ENCODE measurements around the gene CSH2. TPM values are rescaled to one million over a fixed set of nuclear protein-coding genes. Genes with fewer than 3 reads are reported as not detected.
"Not testable (repeated sequence)": the region's sequence is repeated elsewhere in the genome, so short reads cannot be mapped to it uniquely, and the experiment has no call there.

The CSH2 gene
- total RNA-seq, 2 donors from 2014 or later, result 3.6 to 4.0 TPM

GRCh38 chr17:63866625-63867024 lies 6.9 kb downstream of the CSH2 start:
- not testable (repeated sequence) for H3K27me3 Mint-ChIP-seq

DNA sequence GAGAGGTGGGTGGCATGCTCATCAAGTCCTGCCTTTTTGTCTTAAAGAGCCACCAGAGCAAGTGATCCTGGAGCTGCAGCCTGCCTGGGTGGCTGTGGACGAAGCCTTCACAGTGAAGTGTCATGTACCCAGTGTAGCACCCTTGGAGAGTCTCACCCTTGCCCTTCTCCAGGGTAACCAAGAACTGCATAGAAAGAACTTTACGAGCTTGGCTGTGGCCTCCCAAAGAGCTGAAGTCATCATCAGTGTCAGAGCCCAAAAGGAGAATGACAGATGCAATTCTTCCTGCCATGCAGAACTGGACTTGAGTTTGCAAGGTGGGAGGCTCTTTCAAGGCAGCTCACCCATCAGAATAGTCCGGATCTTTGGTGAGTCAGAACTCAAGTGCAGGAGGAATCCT lies 14.2 kb downstream of the CSH2 start:
- Mint-ChIP-seq H3K4me1 (no peaks in the 10 kb centered on the region), H3K27me3 (peaks cover 12% of the 10 kb centered on the region), H3K36me3 (ENCODE audit: low read depth) (no peaks in the 10 kb centered on the region), H3K4me3 (no peak overlapping the region), H3K27ac (no peak overlapping the region)
- DNase-seq, result no peak
- no peak for ATAC-seq
- H3K9me3 ChIP-seq (ENCODE audit: control insufficient read depth, low read length, poor library complexity, severe bottlenecking), result no peaks in the 10 kb centered on the region

More at GRCh38 chr17:63866625-63867024, 6.9 kb downstream of the CSH2 start:
- not testable (repeated sequence) for H3K36me3 Mint-ChIP-seq (ENCODE audit: low read depth); DNase-seq; ATAC-seq; H3K27ac Mint-ChIP-seq; H3K9me3 ChIP-seq (ENCODE audit: control insufficient read depth, low read length, poor library complexity, severe bottlenecking); H3K4me3 Mint-ChIP-seq; H3K4me1 Mint-ChIP-seq

GRCh38 chr17:63856425-63856824 lies 17.1 kb downstream of the CSH2 start:
- ATAC-seq; H3K36me3 Mint-ChIP-seq (ENCODE audit: low read depth); H3K9me3 ChIP-seq (ENCODE audit: control insufficient read depth, low read length, poor library complexity, severe bottlenecking); DNase-seq; H3K4me1 Mint-ChIP-seq; H3K27ac Mint-ChIP-seq; H3K4me3 Mint-ChIP-seq: not testable (repeated sequence)
- H3K27me3 Mint-ChIP-seq, result peaks cover 12% of the 10 kb centered on the region

GRCh38 chr17:63855185-63855584 lies 18.3 kb downstream of the CSH2 start:
- no peak overlapping the region for H3K27ac Mint-ChIP-seq
- DNase-seq (no peak), ATAC-seq (no peak)
- H3K36me3 Mint-ChIP-seq (ENCODE audit: low read depth), result no peaks in the 10 kb centered on the region
- no peak overlapping the region for H3K4me3 Mint-ChIP-seq
- H3K4me1 Mint-ChIP-seq, result no peaks in the 10 kb centered on the region
- peaks cover 3% of the 10 kb centered on the region for H3K27me3 Mint-ChIP-seq
- H3K9me3 ChIP-seq (ENCODE audit: control insufficient read depth, low read length, poor library complexity, severe bottlenecking), result no peaks in the 10 kb centered on the region

DNA sequence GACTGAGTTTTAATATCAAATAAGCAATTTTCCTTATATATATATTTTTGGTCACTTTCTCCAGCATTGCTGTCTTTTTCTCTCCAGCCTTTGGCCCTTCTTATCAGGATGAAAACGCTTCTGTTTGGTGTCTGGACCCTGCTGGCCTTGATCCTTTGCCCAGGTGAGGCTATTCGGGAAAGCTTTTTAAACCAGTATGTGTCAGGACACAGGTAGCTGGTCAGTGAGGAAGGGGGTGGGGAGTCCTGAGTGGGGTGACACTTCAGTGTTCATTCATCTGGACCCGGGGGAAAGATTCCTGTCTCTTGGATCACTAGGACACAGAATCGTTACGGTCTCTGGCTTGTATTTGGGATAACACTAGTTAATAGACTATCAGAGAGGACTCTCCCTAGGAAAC lies 18.8 kb downstream of the CSH2 start:
- no peaks in the 10 kb centered on the region for H3K9me3 ChIP-seq (ENCODE audit: control insufficient read depth, low read length, poor library complexity, severe bottlenecking)
- no peak for ATAC-seq
- H3K27ac Mint-ChIP-seq, result no peak overlapping the region
- H3K4me3 Mint-ChIP-seq, result no peak overlapping the region
- no peaks in the 10 kb centered on the region for H3K27me3 Mint-ChIP-seq
- no peak for DNase-seq
- no peaks in the 10 kb centered on the region for H3K36me3 Mint-ChIP-seq (ENCODE audit: low read depth)
- peaks cover under 1% of the 10 kb centered on the region for H3K4me1 Mint-ChIP-seq

DNA sequence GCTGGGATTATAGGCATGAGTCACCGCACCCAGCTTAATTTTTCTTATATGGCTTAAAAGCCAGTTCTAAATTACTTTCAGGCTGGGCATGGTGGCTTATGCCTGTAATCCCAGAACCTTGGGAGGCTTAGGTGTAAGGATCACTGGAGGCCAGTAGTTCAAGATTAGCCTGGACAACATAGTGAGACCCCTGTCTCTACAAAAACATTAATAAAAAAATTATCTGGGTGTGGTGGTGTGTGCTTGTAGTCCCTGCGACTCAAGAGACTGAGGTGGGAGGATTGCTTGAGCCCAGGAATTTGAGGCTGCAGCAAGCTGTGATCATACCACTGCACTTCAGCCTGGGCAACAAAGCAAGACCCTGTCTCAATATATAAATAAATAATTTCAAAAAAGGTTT lies 20.2 kb downstream of the CSH2 start:
- ATAC-seq (no peak), DNase-seq (no peak)
- peaks cover 6% of the 10 kb centered on the region for H3K4me1 Mint-ChIP-seq
- H3K36me3 Mint-ChIP-seq (ENCODE audit: low read depth), result no peaks in the 10 kb centered on the region
- no peaks in the 10 kb centered on the region for H3K27me3 Mint-ChIP-seq
- no peak overlapping the region for H3K4me3 Mint-ChIP-seq
- H3K27ac Mint-ChIP-seq, result no peak overlapping the region
- H3K9me3 ChIP-seq (ENCODE audit: control insufficient read depth, low read length, poor library complexity, severe bottlenecking), result no peaks in the 10 kb centered on the region

DNA sequence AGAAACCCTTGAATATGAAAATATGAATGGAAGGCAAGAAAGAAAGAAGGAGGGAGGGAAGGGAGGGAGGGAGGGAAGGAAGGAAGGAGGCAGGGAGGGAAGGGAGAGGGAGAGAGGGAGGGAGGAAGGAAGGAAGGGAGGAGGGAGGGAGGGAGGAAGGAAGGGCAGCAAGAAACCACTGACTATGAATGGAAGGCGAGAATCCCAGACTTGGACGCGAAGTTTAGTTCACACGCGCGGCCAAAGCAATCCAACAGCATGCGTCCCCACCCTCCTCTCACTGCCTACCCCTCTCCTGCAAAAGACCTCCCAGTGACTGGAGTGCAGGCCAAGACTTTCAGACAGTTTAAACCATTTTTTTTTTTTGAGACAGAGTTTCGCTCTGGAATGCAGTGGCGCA lies 23.1 kb downstream of the CSH2 start:
- no peaks in the 10 kb centered on the region for H3K9me3 ChIP-seq (ENCODE audit: control insufficient read depth, low read length, poor library complexity, severe bottlenecking)
- ATAC-seq, result no peak
- Mint-ChIP-seq H3K27ac (no peak overlapping the region), H3K36me3 (ENCODE audit: low read depth) (no peaks in the 10 kb centered on the region), H3K4me3 (no peak overlapping the region), H3K27me3 (no peaks in the 10 kb centered on the region), H3K4me1 (peaks cover 14% of the 10 kb centered on the region)
- DNase-seq, result no peak

GRCh38 chr17:63848834-63849689 lies 24.4 kb downstream of the CSH2 start:
- Mint-ChIP-seq H3K4me3 (peak overlapping the region; percentile 70), H3K27ac (peak overlapping the region; percentile 17), H3K36me3 (ENCODE audit: low read depth) (no peaks in the 10 kb centered on the region), H3K4me1 (peaks cover 16% of the 10 kb centered on the region), H3K27me3 (no peaks in the 10 kb centered on the region)
- no peaks in the 10 kb centered on the region for H3K9me3 ChIP-seq (ENCODE audit: control insufficient read depth, low read length, poor library complexity, severe bottlenecking)
- DNase-seq (peak; percentile 88 to 96 (median 89)), ATAC-seq (peak; percentile 98)

DNA sequence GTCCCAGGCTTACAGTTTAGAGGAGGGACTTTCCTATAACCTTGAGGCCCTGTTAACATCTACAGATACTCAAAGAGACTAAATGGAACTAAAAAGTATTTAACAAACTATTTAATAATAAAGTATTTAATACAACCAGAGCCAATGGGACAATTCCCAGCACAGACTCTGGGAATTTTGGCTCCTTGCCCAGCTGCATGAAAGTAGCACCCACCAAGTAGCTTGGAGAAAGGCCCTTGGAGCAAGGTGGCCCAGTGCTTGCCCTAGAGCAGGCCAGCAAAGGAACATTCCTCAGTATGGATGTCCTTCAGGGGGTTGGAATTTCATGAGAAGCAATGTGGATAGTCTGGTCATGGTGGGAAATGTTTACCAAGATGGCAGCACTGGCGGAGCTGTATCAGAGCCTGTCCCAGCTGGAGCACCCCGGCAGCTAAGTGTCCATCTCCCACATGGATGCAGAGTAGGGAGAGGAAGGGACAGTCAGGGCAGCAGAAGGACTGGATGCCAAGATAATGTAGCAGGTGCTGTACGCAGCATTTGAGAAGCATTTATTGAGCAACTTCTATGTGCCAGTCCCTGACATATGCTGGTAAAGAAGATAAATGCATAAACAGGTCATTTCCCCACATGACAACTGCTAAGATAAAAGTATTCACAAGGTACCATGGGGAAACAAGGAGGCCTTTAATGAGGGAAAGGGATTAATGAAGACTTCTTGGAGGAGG lies 25.8 kb downstream of the CSH2 start:
- DNase-seq, result no peak
- ATAC-seq, result no peak
- Mint-ChIP-seq H3K27ac (peak overlapping the region; percentile 17), H3K4me1 (peaks cover 21% of the 10 kb centered on the region), H3K36me3 (ENCODE audit: low read depth) (no peaks in the 10 kb centered on the region), H3K4me3 (peak overlapping the region; percentile 80), H3K27me3 (no peaks in the 10 kb centered on the region)
- no peaks in the 10 kb centered on the region for H3K9me3 ChIP-seq (ENCODE audit: control insufficient read depth, low read length, poor library complexity, severe bottlenecking)

DNA sequence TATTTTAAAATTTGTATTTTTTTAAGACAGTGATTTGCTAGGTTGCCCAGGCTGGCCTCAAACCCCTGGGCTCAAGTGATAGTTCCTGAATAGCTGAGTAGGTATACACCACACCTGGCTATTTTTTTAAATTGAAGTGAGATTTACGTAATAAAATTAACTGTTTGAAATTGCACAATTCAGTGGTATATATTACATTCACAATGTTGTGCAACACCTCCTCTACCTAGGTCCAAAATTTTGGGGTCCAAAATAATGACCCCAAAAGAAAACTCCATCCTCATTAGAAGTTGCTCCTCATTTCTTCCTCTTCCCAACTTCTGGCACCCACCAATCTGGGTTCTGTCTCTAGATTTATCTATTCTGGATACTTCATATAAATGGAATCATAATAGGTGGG lies 28.0 kb downstream of the CSH2 start:
- H3K4me1 Mint-ChIP-seq, result peaks cover 34% of the 10 kb centered on the region
- no peaks in the 10 kb centered on the region for H3K27me3 Mint-ChIP-seq
- H3K36me3 Mint-ChIP-seq (ENCODE audit: low read depth), result no peaks in the 10 kb centered on the region
- no peak overlapping the region for H3K4me3 Mint-ChIP-seq
- no peaks in the 10 kb centered on the region for H3K9me3 ChIP-seq (ENCODE audit: control insufficient read depth, low read length, poor library complexity, severe bottlenecking)
- no peak for ATAC-seq
- H3K27ac Mint-ChIP-seq, result no peak overlapping the region
- DNase-seq, result no peak

DNA sequence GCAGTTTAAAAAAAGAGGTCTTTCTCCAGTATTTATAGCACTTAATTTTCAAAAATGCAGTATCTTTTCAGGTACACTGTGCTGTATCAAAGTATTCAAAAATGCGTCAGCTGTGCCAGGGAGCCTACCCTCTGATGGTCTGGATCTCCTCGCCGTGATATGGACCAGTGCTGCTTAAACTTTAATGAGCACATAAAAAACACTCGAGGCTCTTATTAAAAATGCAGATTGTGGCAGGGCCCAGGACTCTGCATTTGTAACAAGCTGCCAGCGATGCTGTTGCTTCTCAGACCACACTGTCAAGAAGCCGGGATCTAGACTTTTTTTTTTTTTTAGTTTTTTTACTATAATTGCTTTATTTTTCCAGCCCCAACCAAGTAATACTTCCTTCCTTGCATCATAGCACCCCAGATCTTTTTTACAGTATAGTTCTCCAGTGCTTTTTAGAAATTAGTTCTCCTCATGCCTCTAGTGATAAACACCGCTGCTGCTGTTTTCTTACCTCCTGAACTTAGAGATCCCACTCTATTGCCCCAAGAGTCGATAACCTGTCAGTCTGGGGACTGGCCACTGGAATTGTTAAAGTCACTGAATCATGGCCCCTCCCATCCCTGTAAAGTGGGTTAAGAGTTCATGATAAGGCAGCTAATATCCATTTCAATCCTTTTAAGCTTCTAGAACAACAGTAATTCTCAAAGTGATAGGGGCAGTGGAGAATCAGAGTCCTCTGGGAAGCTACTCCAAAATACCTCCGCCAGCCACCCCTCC lies 29.4 kb downstream of the CSH2 start:
- ATAC-seq, result no peak
- H3K36me3 Mint-ChIP-seq (ENCODE audit: low read depth), result no peaks in the 10 kb centered on the region
- H3K4me1 Mint-ChIP-seq, result peaks cover 37% of the 10 kb centered on the region
- peak overlapping the region; percentile 95 for H3K27ac Mint-ChIP-seq
- peak overlapping the region; percentile 94 for H3K4me3 Mint-ChIP-seq
- H3K9me3 ChIP-seq (ENCODE audit: control insufficient read depth, low read length, poor library complexity, severe bottlenecking), result no peaks in the 10 kb centered on the region
- no peak for DNase-seq
- H3K27me3 Mint-ChIP-seq, result no peaks in the 10 kb centered on the region

- Mint-ChIP-seq H3K4me3 (peak overlapping the region; percentile 94), H3K4me1 (peaks cover 35% of the 10 kb centered on the region), H3K27ac (peak overlapping the region; percentile 95)
- H3K36me3 Mint-ChIP-seq (ENCODE audit: low read depth); H3K27me3 Mint-ChIP-seq; H3K9me3 ChIP-seq (ENCODE audit: control insufficient read depth, low read length, poor library complexity, severe bottlenecking): not testable (repeated sequence)
- DNase-seq (peak in 1 of 3 donors; percentile 15), ATAC-seq (peak; percentile 12)
Observed at GRCh38 chr17:63843387-63843888, 30.0 kb downstream of the CSH2 start.

Measured in T-helper 17 cell (primary cell).